Peyer's patch (tissue), 4 donors: Measurements from ENCODE around the gene CD6. TPM values are rescaled to one million over a fixed set of nuclear protein-coding genes. Genes with fewer than 3 reads are reported as not detected.
A peak's percentile ranks its signal among the peaks of the same experiment; 100 is the strongest.

Source experiments
- DNase-seq, 3 donors: peaks; one replicate each; pipeline ENCODE4 v3.0.0-alpha.2; 2017 to 2019
- H3K27ac ChIP-seq, 4 donors: fragments of 200-600 bp; sonication (generic); one replicate each; pipeline ENCODE4 v1.5.1; 2016 to 2019
- H3K27me3 ChIP-seq, 2 donors: fragments of 200-600 bp; sonication (generic); one replicate each; pipeline ENCODE4 v1.5.1; 2019
- H3K36me3 ChIP-seq, 3 donors: fragments of 200-600 bp; sonication (generic); one replicate each; pipeline ENCODE4 v1.5.1; 2016 to 2019
- H3K4me1 ChIP-seq, 4 donors: fragments of 200-600 bp; sonication (generic); one replicate each; pipeline ENCODE4 v1.5.1; 2016 to 2019
- H3K4me3 ChIP-seq, 4 donors: fragments of 200-600 bp; sonication (generic); 1 replicate in 3 of 4; 2 replicates in 1 of 4; pipeline ENCODE4 v1.5.1; 2016 to 2019; ENCODE audit warnings: mild to moderate bottlenecking in 1 of 4
- H3K9me3 ChIP-seq, 4 donors: fragments of 200-600 bp; sonication (generic); one replicate each; pipeline ENCODE4 v1.5.1; 2016 to 2019; ENCODE audit warnings: mild to moderate bottlenecking in 1 of 4
- CTCF ChIP-seq, 6 experiments: fragments of 450-650 bp in 4 of 6; fragments of 200-600 bp in 2 of 6; sonication (generic) in 1 of 6; IDR thresholded peaks; one replicate each; pipeline ENCODE4 v1.5.1; 2017 to 2019; ENCODE audit warnings: antibody characterized with exemption in 6 of 6, mild to moderate bottlenecking in 3 of 6, moderate library complexity in 1 of 6
- POLR2A ChIP-seq, 2 donors: fragments of 450-650 bp; IDR thresholded peaks; one replicate each; pipeline ENCODE4 v1.5.1; 2017; ENCODE audit warnings: antibody characterized with exemption in 2 of 2, mild to moderate bottlenecking in 2 of 2, moderate library complexity in 2 of 2
- total RNA-seq, 4 donors: library from RNA; depleted of rRNA; stranded (reverse); fragments of >200 nt; gene quantifications; one replicate each; pipeline ENCODE4 v1.1.0, GENCODE V29; 2016

The CD6 gene
- total RNA-seq, 4 donors from 2014 or later = 3.3 to 15.7 (median 4.7) TPM

- Histone ChIP-seq H3K4me1 (peaks cover 0 to 19% (median 8%) of the 10 kb centered on the region in 4 donors), H3K36me3 (no peaks in the 10 kb centered on the region), H3K4me3 (no peak overlapping the region), H3K9me3 (no peaks in the 10 kb centered on the region), H3K27ac (peak overlapping the region in 2 of 4 donors; percentile 35 to 42), H3K27me3 (no peaks in the 10 kb centered on the region)
- no peak for TF ChIP-seq CTCF (IDR thresholded peaks at IDR 0.05)
- TF ChIP-seq POLR2A (IDR thresholded peaks at IDR 0.05) = no peak
- DNase-seq = no peak
Observed at GRCh38 chr11:61004761-61005181, 33.3 kb downstream of the CD6 start.

GRCh38 chr11:61007383-61007955 is 36.0 kb downstream of the CD6 start:
- H3K9me3 ChIP-seq = no peaks in the 10 kb centered on the region
- H3K4me1 ChIP-seq = peaks cover 0 to 19% (median 8%) of the 10 kb centered on the region in 4 donors
- H3K27me3 ChIP-seq = no peaks in the 10 kb centered on the region
- H3K36me3 ChIP-seq = no peaks in the 10 kb centered on the region
- DNase-seq = peak in 1 of 3 donors; percentile 50
- H3K27ac ChIP-seq = peak overlapping the region in 1 of 4 donors; percentile 38
- TF ChIP-seq CTCF (IDR thresholded peaks at IDR 0.05) (peak in 1 of 6 experiments; percentile 4), POLR2A (IDR thresholded peaks at IDR 0.05) (no peak)
- peak overlapping the region; percentile 22 to 52 (median 50) for H3K4me3 ChIP-seq

- DNase-seq = no peak
- TF ChIP-seq POLR2A (IDR thresholded peaks at IDR 0.05) (no peak), CTCF (IDR thresholded peaks at IDR 0.05) (no peak)
- no peaks in the 10 kb centered on the region for H3K27me3 ChIP-seq
- no peaks in the 10 kb centered on the region for H3K36me3 ChIP-seq
- peak overlapping the region; percentile 22 to 52 (median 50) for H3K4me3 ChIP-seq
- no peaks in the 10 kb centered on the region for H3K9me3 ChIP-seq
- peaks cover 0 to 19% (median 8%) of the 10 kb centered on the region in 4 donors for H3K4me1 ChIP-seq
- H3K27ac ChIP-seq = peak overlapping the region in 1 of 4 donors; percentile 38
Observed at GRCh38 chr11:61007956-61008896, 36.7 kb downstream of the CD6 start.

DNA sequence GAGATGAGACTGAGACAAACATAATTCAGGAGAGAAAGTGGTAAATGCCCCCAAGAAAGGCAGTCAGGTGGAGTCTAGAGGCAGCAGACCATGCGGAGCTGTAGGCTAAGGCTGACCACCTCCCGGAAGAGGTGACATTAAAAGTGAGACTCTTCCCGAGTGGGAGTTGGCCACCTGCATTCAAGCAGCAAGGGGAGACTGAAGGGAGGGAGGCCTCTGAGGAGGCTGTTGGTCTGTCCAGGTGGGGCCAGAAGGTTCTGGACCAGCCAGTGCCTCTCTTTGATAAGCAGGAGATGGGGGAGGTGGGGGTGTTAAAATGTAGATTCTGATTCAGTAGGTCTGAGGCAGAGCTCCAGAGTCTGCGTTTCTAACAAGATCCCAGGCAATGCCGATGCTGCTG is 37.5 kb downstream of the CD6 start:
- Histone ChIP-seq H3K4me1 (peaks cover 0 to 19% (median 8%) of the 10 kb centered on the region in 4 donors), H3K27me3 (no peaks in the 10 kb centered on the region), H3K9me3 (no peaks in the 10 kb centered on the region), H3K4me3 (no peak overlapping the region), H3K27ac (no peak overlapping the region), H3K36me3 (no peaks in the 10 kb centered on the region)
- TF ChIP-seq POLR2A (IDR thresholded peaks at IDR 0.05) (no peak), CTCF (IDR thresholded peaks at IDR 0.05) (no peak)
- DNase-seq = no peak

GRCh38 chr11:61009392-61010275 is 38.2 kb downstream of the CD6 start:
- Histone ChIP-seq H3K27me3 (no peaks in the 10 kb centered on the region), H3K36me3 (no peaks in the 10 kb centered on the region), H3K4me3 (no peak overlapping the region), H3K9me3 (no peaks in the 10 kb centered on the region), H3K27ac (no peak overlapping the region), H3K4me1 (peaks cover 0 to 19% (median 7%) of the 10 kb centered on the region in 4 donors)
- TF ChIP-seq POLR2A (IDR thresholded peaks at IDR 0.05) = no peak
- TF ChIP-seq CTCF (IDR thresholded peaks at IDR 0.05) = no peak
- DNase-seq = no peak
